Calu3 (cell line): ENCODE results near the gene KCNJ5. TPM values are rescaled to one million over a fixed set of nuclear protein-coding genes. Genes with fewer than 3 reads are reported as not detected.

Source experiments
- BruUV-seq: library from RNA; stranded (reverse); fragments of 400-500 nt; replicated peaks from 2 replicates; lab custom pipeline; 2021; lab: Mats Ljungman, UMichigan
- CTCF ChIA-PET: fragments of 300-600 bp; sonication (Branson Sonifier 250); formaldehyde crosslinking; loops from one replicate; lab custom pipeline; 2022; ENCODE audit warnings: antibody characterized with exemption; lab: Charles Lee
- DNase-seq: peaks from one replicate; pipeline ENCODE4 v3.0.0; 2022
- H3K27ac Mint-ChIP-seq: one replicate; pipeline ENCODE4 v1.8.0; 2022; ENCODE audit warnings: mixed read lengths; ENCODE audit not compliant: unreplicated experiment
- H3K27me3 Mint-ChIP-seq: one replicate; pipeline ENCODE4 v1.8.0; 2022; ENCODE audit warnings: mixed read lengths; ENCODE audit not compliant: unreplicated experiment
- H3K36me3 Mint-ChIP-seq: one replicate; pipeline ENCODE4 v1.8.0; 2022; ENCODE audit warnings: mild to moderate bottlenecking, moderate library complexity, mixed read lengths; ENCODE audit not compliant: insufficient read depth, unreplicated experiment
- H3K4me1 Mint-ChIP-seq: one replicate; pipeline ENCODE4 v1.8.0; 2022; ENCODE audit warnings: mild to moderate bottlenecking, low read depth, mixed read lengths; ENCODE audit not compliant: unreplicated experiment
- H3K4me3 Mint-ChIP-seq: one replicate; pipeline ENCODE4 v1.8.0; 2022; ENCODE audit warnings: mild to moderate bottlenecking, low read depth, moderate library complexity, mixed read lengths; ENCODE audit not compliant: unreplicated experiment
- H3K9me3 Mint-ChIP-seq: one replicate; pipeline ENCODE4 v1.8.0; 2022; ENCODE audit warnings: low read depth, mixed read lengths; ENCODE audit not compliant: unreplicated experiment
- CTCF ChIP-seq: fragments of 200-600 bp; IDR thresholded peaks from one replicate; pipeline ENCODE4 v1.8.0; 2022; ENCODE audit warnings: antibody characterized with exemption; ENCODE audit not compliant: unreplicated experiment
- intact Hi-C: fragments of 100-400 bp; cut with micrococcal nuclease; formaldehyde crosslinking; loops from one replicate; pipeline ENCODE4 v1.10.0; 2022; ENCODE audit not compliant: unreplicated experiment
- total RNA-seq: library from RNA; stranded (reverse); gene quantifications from 2 replicates; pipeline ENCODE4 v1.2.3, GENCODE V29; 2022

The KCNJ5 gene
- total RNA-seq, 1 experiment from 2014 or later, result not detected

GRCh38 chr11:128911701-128912100 is 20.5 kb downstream of the KCNJ5 start:
- H3K9me3 Mint-ChIP-seq, result peaks cover 5% of the 10 kb centered on the region
- no peaks in the 10 kb centered on the region for H3K4me1 Mint-ChIP-seq
- CTCF ChIA-PET, result no interaction called here
- intact Hi-C loops, result no loop called here
- no TSS peak for BruUV-seq
- H3K36me3 Mint-ChIP-seq, result no peaks in the 10 kb centered on the region
- H3K27me3 Mint-ChIP-seq, result peaks cover 20% of the 10 kb centered on the region
- DNase-seq, result no peak
- no peak overlapping the region for H3K27ac Mint-ChIP-seq
- no peak overlapping the region for H3K4me3 Mint-ChIP-seq
- TF ChIP-seq CTCF, result no peak

DNA sequence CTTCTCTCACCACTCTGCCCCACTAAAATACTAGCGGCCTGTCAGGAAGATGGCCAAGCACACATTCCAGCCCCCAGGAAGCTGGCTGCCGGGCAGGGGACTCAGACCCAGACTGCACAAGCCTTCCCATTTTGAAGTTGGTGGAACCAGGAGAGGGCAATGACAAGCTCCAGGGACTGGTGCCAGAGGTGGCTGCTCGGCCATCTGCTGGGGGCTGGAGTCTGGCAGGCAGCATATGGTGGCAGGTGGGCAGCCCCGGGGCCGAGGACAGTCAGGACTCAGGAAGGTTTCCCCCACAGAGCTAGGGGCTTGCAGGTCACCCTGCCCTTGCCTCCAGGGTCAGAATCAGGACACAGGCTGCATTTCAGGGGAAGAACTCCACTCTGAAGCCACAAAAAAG is 22.6 kb downstream of the KCNJ5 start:
- no peak overlapping the region for H3K4me3 Mint-ChIP-seq
- CTCF ChIA-PET, result interaction anchor here (1.2 kb wide), 1 partner anchor 29 kb away, joined by 3 read pairs; no protein-coding TSS in a partner anchor
- no peaks in the 10 kb centered on the region for H3K4me1 Mint-ChIP-seq
- intact Hi-C loops, result no loop called here
- TF ChIP-seq CTCF, result no peak
- peaks cover 37% of the 10 kb centered on the region for H3K27me3 Mint-ChIP-seq
- no peak for DNase-seq
- BruUV-seq, result no TSS peak
- no peak overlapping the region for H3K27ac Mint-ChIP-seq
- H3K36me3 Mint-ChIP-seq, result no peaks in the 10 kb centered on the region
- H3K9me3 Mint-ChIP-seq, result peaks cover 5% of the 10 kb centered on the region

DNA sequence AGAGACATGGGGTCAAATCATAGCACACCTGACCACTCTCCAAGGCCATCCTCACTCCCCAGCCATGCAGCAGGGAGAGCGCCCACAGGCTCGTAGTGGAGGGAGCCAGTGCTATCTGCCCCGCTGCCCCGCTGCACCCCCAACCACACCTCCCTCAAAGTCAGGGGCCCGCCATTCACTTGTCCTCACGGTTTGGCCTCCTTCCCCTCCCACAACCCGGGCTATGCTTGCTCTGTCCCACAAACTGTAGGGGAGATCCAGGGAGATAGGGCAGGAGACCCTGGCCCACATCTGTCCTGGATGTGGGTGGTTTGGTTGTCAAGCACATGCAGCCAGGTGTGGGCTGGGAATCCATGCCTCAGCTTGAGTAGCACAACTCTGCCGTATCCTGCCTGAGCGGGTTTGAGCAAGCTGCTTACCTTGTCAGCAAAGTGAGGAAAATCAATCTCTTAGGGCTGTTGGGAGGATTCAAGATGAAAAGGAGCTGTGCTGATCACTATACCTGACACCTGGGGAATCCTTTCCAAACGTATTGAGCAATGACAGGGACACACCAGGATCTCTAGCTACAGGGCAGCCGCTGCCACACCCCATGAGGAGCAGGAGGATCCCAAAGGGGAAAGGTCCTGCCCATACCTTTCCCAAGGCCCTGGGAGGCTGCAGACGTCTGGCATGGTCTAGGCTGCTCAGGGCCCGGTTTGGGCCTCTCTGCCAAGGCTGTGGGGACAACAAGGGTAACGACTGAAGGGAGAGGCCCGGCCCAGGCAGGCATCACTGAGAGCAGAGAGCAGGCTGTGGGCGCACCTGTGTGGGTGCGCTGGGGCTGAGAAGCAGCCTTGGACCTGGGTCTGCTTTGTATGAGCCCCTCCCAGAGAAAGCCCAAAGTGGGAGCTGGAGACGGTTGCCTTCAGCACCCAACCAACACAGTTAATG is 23.3 kb downstream of the KCNJ5 start:
- BruUV-seq, result no TSS peak
- Mint-ChIP-seq H3K4me3 (no peak overlapping the region), H3K36me3 (no peaks in the 10 kb centered on the region), H3K4me1 (no peaks in the 10 kb centered on the region), H3K27me3 (peaks cover 44% of the 10 kb centered on the region), H3K27ac (no peak overlapping the region), H3K9me3 (peaks cover 5% of the 10 kb centered on the region)
- no peak for TF ChIP-seq CTCF
- no peak for DNase-seq
- CTCF ChIA-PET, result interaction anchor here (1.2 kb wide), 1 partner anchor 30 kb away, joined by 3 read pairs; no protein-coding TSS in a partner anchor
- intact Hi-C loops, result no loop called here

GRCh38 chr11:128915149-128915521 is 24.0 kb downstream of the KCNJ5 start:
- intact Hi-C loops, result no loop called here

More at GRCh38 chr11:128915149-128915521, 24.0 kb downstream of the KCNJ5 start:
- peaks cover 5% of the 10 kb centered on the region for H3K9me3 Mint-ChIP-seq
- peaks cover 51% of the 10 kb centered on the region for H3K27me3 Mint-ChIP-seq
- DNase-seq, result no peak
- no TSS peak for BruUV-seq
- no peak overlapping the region for H3K4me3 Mint-ChIP-seq
- no peak overlapping the region for H3K27ac Mint-ChIP-seq
- CTCF ChIA-PET, result no interaction called here
- TF ChIP-seq CTCF, result no peak
- H3K4me1 Mint-ChIP-seq, result no peaks in the 10 kb centered on the region
- no peaks in the 10 kb centered on the region for H3K36me3 Mint-ChIP-seq
